ENCODE results near the gene GAP43. TPM values are rescaled to one million over a fixed set of nuclear protein-coding genes. Genes with fewer than 3 reads are reported as not detected.

The GAP43 gene
- total RNA-seq, 1 donor from 2014 or later, result 1.3 TPM

GRCh38 chr3:115766587-115767482 is 143.5 kb downstream of the GAP43 start:
- no peak for DNase-seq

- DNase-seq, result no peak
Measured at GRCh38 chr3:115768661-115769060, 145.4 kb downstream of the GAP43 start.

All from skin of body (tissue), 2 donors.